H9 (cell line): ENCODE results near the gene ULK4. TPM values are rescaled to one million over a fixed set of nuclear protein-coding genes. Genes with fewer than 3 reads are reported as not detected.

ENCODE experiments used
- DNase-seq: peaks from one replicate; pipeline ENCODE4 v3.0.0-alpha.2; 2017
- H2AFZ ChIP-seq: one replicate; pipeline ENCODE4 v1.6.1; 2013; ENCODE audit warnings: mild to moderate bottlenecking, low read length, control low read depth, moderate library complexity
- H2AK5ac ChIP-seq: 2 replicates; pipeline ENCODE4 v1.6.1; 2013; ENCODE audit warnings: low read length, control low read depth, mixed read lengths; ENCODE audit not compliant: insufficient read length
- H2BK120ac ChIP-seq: one replicate; pipeline ENCODE4 v1.6.1; 2013; ENCODE audit warnings: low read depth, mild to moderate bottlenecking, low read length, control low read depth, inconsistent platforms; ENCODE audit not compliant: poor library complexity, severe bottlenecking
- H2BK12ac ChIP-seq: 2 replicates; pipeline ENCODE4 v1.6.1; 2013; ENCODE audit warnings: low read length, control low read depth, mixed read lengths, low read depth; ENCODE audit not compliant: insufficient read length
- H2BK15ac ChIP-seq: 2 replicates; pipeline ENCODE4 v1.6.1; 2013; ENCODE audit warnings: low read depth, low read length, control low read depth
- H2BK20ac ChIP-seq: one replicate; pipeline ENCODE4 v1.6.1; 2013; ENCODE audit warnings: low read depth, mild to moderate bottlenecking, low read length, control low read depth, inconsistent platforms; ENCODE audit not compliant: poor library complexity, severe bottlenecking
- H2BK5ac ChIP-seq: 2 replicates; pipeline ENCODE4 v1.6.1; 2013; ENCODE audit warnings: low read length, control low read depth, mixed read lengths; ENCODE audit not compliant: insufficient read length
- H3K14ac ChIP-seq: 2 replicates; pipeline ENCODE4 v1.6.1; 2013; ENCODE audit warnings: low read length, control low read depth; ENCODE audit not compliant: insufficient read depth
- H3K18ac ChIP-seq: 2 replicates; pipeline ENCODE4 v1.6.1; 2013; ENCODE audit warnings: low read depth, mild to moderate bottlenecking, mixed read lengths, low read length, control low read depth; ENCODE audit not compliant: insufficient read length
- H3K23ac ChIP-seq: 2 replicates; pipeline ENCODE4 v1.6.1; 2013; ENCODE audit warnings: low read length, control low read depth, mixed read lengths, low read depth; ENCODE audit not compliant: insufficient read length
- H3K23me2 ChIP-seq: 2 replicates; pipeline ENCODE4 v1.6.1; 2013; ENCODE audit warnings: low read depth, mild to moderate bottlenecking, mixed read lengths, low read length, control low read depth; ENCODE audit not compliant: insufficient read length, poor library complexity, severe bottlenecking
- H3K27ac ChIP-seq: 2 replicates; pipeline ENCODE4 v1.5.1; 2013; ENCODE audit warnings: low read length, control low read depth, mixed read lengths, low read depth; ENCODE audit not compliant: insufficient read length
- H3K27me3 ChIP-seq: 2 replicates; pipeline ENCODE4 v1.6.1; 2013; ENCODE audit warnings: low read length, control low read depth, inconsistent platforms; ENCODE audit not compliant: insufficient read depth
- H3K4ac ChIP-seq: 2 replicates; pipeline ENCODE4 v1.6.1; 2013; ENCODE audit warnings: low read depth, mild to moderate bottlenecking, control low read depth, inconsistent platforms, low read length, moderate library complexity
- H3K4me1 ChIP-seq: 2 replicates; pipeline ENCODE4 v1.6.1; 2013; ENCODE audit warnings: low read length, control low read depth, inconsistent platforms; ENCODE audit not compliant: insufficient read depth
- H3K4me2 ChIP-seq: 2 replicates; pipeline ENCODE4 v1.6.1; 2013; ENCODE audit warnings: low read length, control low read depth, mixed read lengths; ENCODE audit not compliant: insufficient read length, insufficient read depth
- H3K56ac ChIP-seq: 2 replicates; pipeline ENCODE4 v1.6.1; 2013; ENCODE audit warnings: low read depth, mild to moderate bottlenecking, mixed read lengths, low read length, control low read depth; ENCODE audit not compliant: insufficient read length
- H3K79me1 ChIP-seq: 2 replicates; pipeline ENCODE4 v1.6.1; 2013; ENCODE audit warnings: low read depth, mild to moderate bottlenecking, moderate library complexity, low read length, control low read depth, inconsistent platforms; ENCODE audit not compliant: insufficient read depth, poor library complexity, severe bottlenecking
- H3K79me2 ChIP-seq: 2 replicates; pipeline ENCODE4 v1.6.1; 2013; ENCODE audit warnings: low read length, control low read depth, inconsistent platforms; ENCODE audit not compliant: insufficient read depth
- H3K9ac ChIP-seq: 2 replicates; pipeline ENCODE4 v1.6.1; 2013; ENCODE audit warnings: low read length, control low read depth, mixed read lengths; ENCODE audit not compliant: insufficient read length; ENCODE audit errors: extremely low read depth
- H3K9me3 ChIP-seq: one replicate; pipeline ENCODE4 v1.6.1; 2013; ENCODE audit warnings: low read depth, low read length, inconsistent platforms; ENCODE audit not compliant: control insufficient read depth
- H3T11ph ChIP-seq: one replicate; pipeline ENCODE4 v1.6.1; 2013; ENCODE audit warnings: mild to moderate bottlenecking, low read length, control low read depth, inconsistent platforms
- H4K20me1 ChIP-seq: one replicate; pipeline ENCODE4 v1.6.1; 2013; ENCODE audit not compliant: control insufficient read depth, insufficient read length, insufficient read depth
- H4K5ac ChIP-seq: 2 replicates; pipeline ENCODE4 v1.6.1; 2013; ENCODE audit warnings: low read depth, mild to moderate bottlenecking, mixed read lengths, low read length, control low read depth; ENCODE audit not compliant: insufficient read length
- H4K8ac ChIP-seq: replicated peaks from 2 replicates; pipeline ENCODE4 v1.6.1; 2013; ENCODE audit warnings: low read length, control low read depth, mixed read lengths, low read depth; ENCODE audit not compliant: insufficient read length
- H4K91ac ChIP-seq: 2 replicates; pipeline ENCODE4 v1.6.1; 2013; ENCODE audit warnings: low read depth, mild to moderate bottlenecking, moderate library complexity, mixed read lengths, low read length, control low read depth; ENCODE audit not compliant: insufficient read length
- H3K27ac Mint-ChIP-seq, 3 experiments: 2 replicates in 2 of 3; 3 replicates in 1 of 3; pipeline ENCODE4 v1.8.0; 2020 to 2021; ENCODE audit warnings: mixed read lengths in 3 of 3, mild to moderate bottlenecking in 1 of 3, moderate library complexity in 1 of 3
- H3K27me3 Mint-ChIP-seq: 2 replicates; pipeline ENCODE4 v1.8.0; 2021; ENCODE audit warnings: low read depth, mild to moderate bottlenecking, moderate library complexity, mixed read lengths
- H3K36me3 Mint-ChIP-seq, 3 experiments: 2 replicates in 2 of 3; 3 replicates in 1 of 3; pipeline ENCODE4 v1.8.0; 2020 to 2021; ENCODE audit warnings: low read depth in 3 of 3, mixed read lengths in 3 of 3; ENCODE audit not compliant: insufficient read depth in 1 of 3
- H3K4me1 Mint-ChIP-seq, 2 experiments: 2 replicates each; pipeline ENCODE4 v1.8.0; 2020; ENCODE audit warnings: mixed read lengths in 2 of 2
- H3K4me3 Mint-ChIP-seq, 2 experiments: 2 replicates in 1 of 2; 3 replicates in 1 of 2; pipeline ENCODE4 v1.8.0; 2020 to 2021; ENCODE audit warnings: mild to moderate bottlenecking in 2 of 2, mixed read lengths in 2 of 2, moderate library complexity in 1 of 2
- H3K9me3 Mint-ChIP-seq, 2 experiments: 2 replicates in 1 of 2; 3 replicates in 1 of 2; pipeline ENCODE4 v1.8.0; 2020; ENCODE audit warnings: mild to moderate bottlenecking in 2 of 2, mixed read lengths in 2 of 2, moderate library complexity in 1 of 2
- WGBS: extraction: QIAGEN DNeasy Blood & Tissue Kit; methylation state at CpG from one replicate; pipeline ENCODE4 v1.1.7; 2013; ENCODE audit warnings: missing lambda C conversion rate, low lambda C conversion rate, mixed read lengths; ENCODE audit not compliant: insufficient read length; ENCODE audit errors: extremely low coverage; 5-methylcytosine and 5-hydroxymethylcytosine counted together
- total RNA-seq: library from RNA; stranded (reverse); gene quantifications from 2 replicates; pipeline ENCODE4 v1.2.1, GENCODE V29; 2021
- TF ChIP-seq, protein P1 (sequence below): fragments of 200-600 bp; sonication (generic); conservative IDR thresholded peaks from 3 replicates; pipeline ENCODE4 v1.8.0; 2021; ENCODE audit warnings: antibody characterized with exemption, mild to moderate bottlenecking

ULK4 gene
- total RNA-seq, 1 experiment from 2014 or later = 12.9 TPM

DNA sequence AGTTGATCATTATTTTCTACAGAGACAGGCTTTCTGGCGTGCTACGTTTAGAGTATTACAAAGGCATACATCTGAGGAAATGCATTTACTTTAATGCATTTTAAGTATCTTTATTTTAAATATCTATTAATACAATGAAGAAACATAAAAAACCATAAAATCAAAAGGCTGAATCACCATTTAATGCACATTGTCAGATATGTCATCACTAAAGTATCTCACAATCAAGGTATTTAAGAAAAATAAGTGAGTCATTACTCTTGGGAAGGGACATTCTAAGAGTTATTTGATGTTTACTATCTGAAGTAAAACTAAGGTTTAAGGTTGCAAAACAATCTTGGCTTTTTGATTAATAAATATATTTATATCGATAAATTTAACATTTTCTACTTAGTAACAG is 660.4 kb downstream of the ULK4 start:
- Histone ChIP-seq H3K79me1 (no peaks in the 10 kb centered on the region), H4K20me1 (no peaks in the 10 kb centered on the region), H3K4me1 (no peaks in the 10 kb centered on the region), H2AFZ (no peak overlapping the region), H2BK15ac (no peak overlapping the region), H4K5ac (no peak overlapping the region), H3K14ac (no peak overlapping the region), H3K56ac (no peak overlapping the region), H3K9me3 (no peaks in the 10 kb centered on the region), H2AK5ac (no peak overlapping the region), H2BK120ac (no peak overlapping the region), H3K23me2 (no peaks in the 10 kb centered on the region), H3K4ac (no peak overlapping the region), H3K9ac (no peak overlapping the region), H2BK5ac (no peak overlapping the region), H3K27me3 (no peaks in the 10 kb centered on the region), H4K91ac (no peak overlapping the region), H2BK20ac (no peak overlapping the region), H3K4me2 (no peak overlapping the region), H4K8ac (no peak overlapping the region), H3K79me2 (no peaks in the 10 kb centered on the region), H3K27ac (no peak overlapping the region), H3K23ac (no peak overlapping the region), H3T11ph (no peak overlapping the region), H2BK12ac (no peak overlapping the region), H3K18ac (no peak overlapping the region)
- H3K4me1 Mint-ChIP-seq = no peaks in the 10 kb centered on the region
- TF ChIP-seq, protein P1, sequence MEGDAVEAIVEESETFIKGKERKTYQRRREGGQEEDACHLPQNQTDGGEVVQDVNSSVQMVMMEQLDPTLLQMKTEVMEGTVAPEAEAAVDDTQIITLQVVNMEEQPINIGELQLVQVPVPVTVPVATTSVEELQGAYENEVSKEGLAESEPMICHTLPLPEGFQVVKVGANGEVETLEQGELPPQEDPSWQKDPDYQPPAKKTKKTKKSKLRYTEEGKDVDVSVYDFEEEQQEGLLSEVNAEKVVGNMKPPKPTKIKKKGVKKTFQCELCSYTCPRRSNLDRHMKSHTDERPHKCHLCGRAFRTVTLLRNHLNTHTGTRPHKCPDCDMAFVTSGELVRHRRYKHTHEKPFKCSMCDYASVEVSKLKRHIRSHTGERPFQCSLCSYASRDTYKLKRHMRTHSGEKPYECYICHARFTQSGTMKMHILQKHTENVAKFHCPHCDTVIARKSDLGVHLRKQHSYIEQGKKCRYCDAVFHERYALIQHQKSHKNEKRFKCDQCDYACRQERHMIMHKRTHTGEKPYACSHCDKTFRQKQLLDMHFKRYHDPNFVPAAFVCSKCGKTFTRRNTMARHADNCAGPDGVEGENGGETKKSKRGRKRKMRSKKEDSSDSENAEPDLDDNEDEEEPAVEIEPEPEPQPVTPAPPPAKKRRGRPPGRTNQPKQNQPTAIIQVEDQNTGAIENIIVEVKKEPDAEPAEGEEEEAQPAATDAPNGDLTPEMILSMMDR = no peak
- no peak overlapping the region for H3K27ac Mint-ChIP-seq
- H3K9me3 Mint-ChIP-seq = peaks cover 5 to 6% of the 10 kb centered on the region in 2 experiments
- H3K36me3 Mint-ChIP-seq = peaks cover 0 to 6% (median 3%) of the 10 kb centered on the region in 3 experiments; a peak in 6 of 7 replicates
- WGBS = no CpG with 5 or more reads among the region's 3 CpGs
- H3K4me3 Mint-ChIP-seq = no peak overlapping the region
- H3K27me3 Mint-ChIP-seq = no peaks in the 10 kb centered on the region; the same call in 1 of the 2 replicates
- no peak for DNase-seq
